Activated CD8-positive, alpha-beta memory T cell treated with anti-CD3 and anti-CD28 coated beads, Interleukin-2, amount 10 ng/mL, durations not matched to agents 7 days and 5 days (primary cell): Measurements from ENCODE around the gene KCNK6. TPM values are rescaled to one million over a fixed set of nuclear protein-coding genes. Genes with fewer than 3 reads are reported as not detected.

Experiments
- ATAC-seq: fragments of 150-1000 bp; cut with Tn5 transposase; one replicate; pipeline ENCODE4 v1.10.0; 2021; ENCODE audit warnings: moderate library complexity
- CTCF ChIA-PET: fragments of 350-600 bp; sonication (Branson Sonifier 250); formaldehyde crosslinking; loops from one replicate; lab custom pipeline; 2021; ENCODE audit warnings: antibody characterized with exemption; lab: Charles Lee
- DNase-seq: peaks from one replicate; pipeline ENCODE4 v3.0.0-alpha.2; 2020
- H3K27ac Mint-ChIP-seq: one replicate; pipeline ENCODE4 v1.8.0; 2021; ENCODE audit warnings: mild to moderate bottlenecking, mixed read lengths
- H3K27me3 Mint-ChIP-seq: one replicate; pipeline ENCODE4 v1.8.0; 2021; ENCODE audit warnings: mixed read lengths
- H3K36me3 Mint-ChIP-seq: one replicate; pipeline ENCODE4 v1.8.0; 2021; ENCODE audit warnings: mild to moderate bottlenecking, mixed read lengths
- H3K4me1 Mint-ChIP-seq: one replicate; pipeline ENCODE4 v1.8.0; 2021; ENCODE audit warnings: mixed read lengths
- H3K4me3 Mint-ChIP-seq: one replicate; pipeline ENCODE4 v1.8.0; 2021; ENCODE audit warnings: mild to moderate bottlenecking, moderate library complexity, mixed read lengths
- H3K9me3 Mint-ChIP-seq: one replicate; pipeline ENCODE4 v1.8.0; 2022; ENCODE audit warnings: low read depth, mixed read lengths
- total RNA-seq, 2 experiments: library from RNA; stranded (reverse); gene quantifications; one replicate each; pipeline ENCODE4 v1.2.3, GENCODE V29; 2021

KCNK6 gene
- total RNA-seq, 2 experiments from 2014 or later: 10.8 to 13.5 TPM

DNA sequence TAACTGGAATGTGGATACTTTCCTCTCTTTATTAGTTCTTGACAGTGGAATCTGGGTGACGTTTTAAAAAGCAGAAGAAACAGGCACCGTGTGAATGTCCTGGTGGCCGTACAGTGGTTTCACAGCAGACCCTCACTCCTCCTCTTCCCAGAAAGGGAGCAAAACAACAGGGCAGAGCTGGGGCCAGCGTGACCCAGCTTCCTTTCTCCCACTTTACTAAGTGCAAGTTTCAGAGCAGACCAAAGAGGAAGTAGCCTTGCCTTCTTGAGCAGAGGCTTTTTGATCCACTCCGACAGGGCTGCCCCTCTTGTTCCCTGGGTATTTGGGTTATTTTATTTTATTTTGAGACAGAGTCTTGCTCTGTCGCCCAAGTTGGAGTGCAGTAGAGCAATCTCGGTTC is 35.2 kb upstream of the KCNK6 start:
- no peaks in the 10 kb centered on the region for H3K9me3 Mint-ChIP-seq
- no peak overlapping the region for H3K4me3 Mint-ChIP-seq

DNA sequence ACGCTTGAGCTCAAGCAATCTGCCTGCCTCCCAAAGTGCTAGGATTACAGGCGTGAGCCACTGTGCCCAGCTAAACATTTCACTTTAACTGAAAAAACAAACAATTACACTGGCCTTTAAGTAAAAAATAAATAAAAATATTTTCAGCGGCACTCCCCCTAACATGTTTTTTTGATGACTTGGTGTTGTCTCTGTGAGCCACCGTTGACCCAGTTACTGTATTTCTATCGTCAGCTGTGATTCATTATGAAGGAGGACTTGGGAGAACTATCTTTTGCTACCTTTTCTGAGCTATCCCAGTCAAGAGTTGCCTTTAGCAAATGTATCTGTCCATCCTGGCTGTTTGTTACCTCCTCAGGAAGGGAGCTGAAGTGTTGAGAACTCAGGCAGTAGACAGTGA is 34.1 kb upstream of the KCNK6 start:
- no peaks in the 10 kb centered on the region for H3K36me3 Mint-ChIP-seq
- no peaks in the 10 kb centered on the region for H3K9me3 Mint-ChIP-seq
- no peak overlapping the region for H3K27ac Mint-ChIP-seq
- no peak for ATAC-seq
- no peak overlapping the region for H3K4me3 Mint-ChIP-seq
- DNase-seq: no peak
- H3K4me1 Mint-ChIP-seq: peaks cover 14% of the 10 kb centered on the region
- no peaks in the 10 kb centered on the region for H3K27me3 Mint-ChIP-seq
- CTCF ChIA-PET: interaction anchor here (1.1 to 1.2 kb wide), 2 partner anchors 35 to 89 kb away, joined by 3 read pairs; partner anchors contain the start of gene PSMD8

More for the DNA sequence above, 35.2 kb upstream of the KCNK6 start:
- DNase-seq (no peak), ATAC-seq (no peak)
- no peak overlapping the region for H3K27ac Mint-ChIP-seq
- CTCF ChIA-PET: interaction anchor here (1.2 kb wide), 1 partner anchor 41 kb away, joined by 3 read pairs; no protein-coding TSS in a partner anchor
- H3K27me3 Mint-ChIP-seq: no peaks in the 10 kb centered on the region
- H3K4me1 Mint-ChIP-seq: peaks cover 14% of the 10 kb centered on the region
- no peaks in the 10 kb centered on the region for H3K36me3 Mint-ChIP-seq

DNA sequence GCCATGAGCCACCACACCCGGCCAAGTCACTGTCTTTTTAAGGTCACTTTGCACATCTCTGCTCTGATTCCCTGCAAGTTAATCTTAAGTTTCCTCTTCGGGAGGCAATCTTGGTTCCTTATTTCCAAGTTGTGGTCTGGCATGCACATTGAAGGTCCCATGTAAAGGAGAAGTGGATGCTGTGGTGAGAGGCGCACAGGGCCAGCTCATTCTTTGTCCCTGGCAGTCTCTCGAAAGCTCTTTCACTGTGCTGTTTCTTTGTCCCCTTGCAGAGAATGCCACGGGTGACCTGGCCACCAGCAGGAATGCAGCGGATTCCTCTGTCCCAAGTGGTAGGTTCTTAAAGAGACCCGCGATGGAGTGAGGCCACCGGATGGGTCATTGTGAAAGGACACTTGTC is 32.0 kb upstream of the KCNK6 start:
- Mint-ChIP-seq H3K27me3 (no peaks in the 10 kb centered on the region), H3K4me3 (no peak overlapping the region), H3K27ac (no peak overlapping the region), H3K36me3 (no peaks in the 10 kb centered on the region), H3K9me3 (no peaks in the 10 kb centered on the region), H3K4me1 (peaks cover 4% of the 10 kb centered on the region)
- CTCF ChIA-PET: no interaction called here
- no peak for ATAC-seq
- DNase-seq: no peak

- ATAC-seq: no peak
- Mint-ChIP-seq H3K36me3 (no peaks in the 10 kb centered on the region), H3K27me3 (no peaks in the 10 kb centered on the region), H3K4me1 (peaks cover 4% of the 10 kb centered on the region), H3K27ac (no peak overlapping the region), H3K4me3 (no peak overlapping the region), H3K9me3 (no peaks in the 10 kb centered on the region)
- CTCF ChIA-PET: no interaction called here
- no peak for DNase-seq
Measured at GRCh38 chr19:38288123-38288855, 31.4 kb upstream of the KCNK6 start.

GRCh38 chr19:38289955-38290354 is 29.7 kb upstream of the KCNK6 start:
- DNase-seq (no peak), ATAC-seq (no peak)
- no peaks in the 10 kb centered on the region for H3K36me3 Mint-ChIP-seq
- no peaks in the 10 kb centered on the region for H3K4me1 Mint-ChIP-seq
- no peaks in the 10 kb centered on the region for H3K9me3 Mint-ChIP-seq
- no peak overlapping the region for H3K27ac Mint-ChIP-seq
- CTCF ChIA-PET: no interaction called here
- no peak overlapping the region for H3K4me3 Mint-ChIP-seq
- no peaks in the 10 kb centered on the region for H3K27me3 Mint-ChIP-seq

GRCh38 chr19:38290631-38291147 is 29.0 kb upstream of the KCNK6 start:
- Mint-ChIP-seq H3K9me3 (no peaks in the 10 kb centered on the region), H3K4me1 (no peaks in the 10 kb centered on the region), H3K4me3 (no peak overlapping the region), H3K27me3 (no peaks in the 10 kb centered on the region), H3K27ac (no peak overlapping the region), H3K36me3 (no peaks in the 10 kb centered on the region)
- DNase-seq (no peak), ATAC-seq (no peak)
- CTCF ChIA-PET: no interaction called here

DNA sequence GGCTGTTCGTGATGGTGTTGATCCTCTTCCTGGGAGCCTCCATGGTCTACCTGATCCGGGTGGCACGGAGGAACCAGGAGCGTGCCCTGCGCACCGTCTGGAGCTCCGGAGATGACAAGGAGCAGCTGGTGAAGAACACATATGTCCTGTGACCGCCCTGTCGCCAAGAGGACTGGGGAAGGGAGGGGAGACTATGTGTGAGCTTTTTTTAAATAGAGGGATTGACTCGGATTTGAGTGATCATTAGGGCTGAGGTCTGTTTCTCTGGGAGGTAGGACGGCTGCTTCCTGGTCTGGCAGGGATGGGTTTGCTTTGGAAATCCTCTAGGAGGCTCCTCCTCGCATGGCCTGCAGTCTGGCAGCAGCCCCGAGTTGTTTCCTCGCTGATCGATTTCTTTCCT is 27.8 kb upstream of the KCNK6 start:
- CTCF ChIA-PET: no interaction called here
- Mint-ChIP-seq H3K36me3 (no peaks in the 10 kb centered on the region), H3K27me3 (no peaks in the 10 kb centered on the region), H3K4me3 (no peak overlapping the region), H3K9me3 (no peaks in the 10 kb centered on the region), H3K27ac (no peak overlapping the region), H3K4me1 (no peaks in the 10 kb centered on the region)
- DNase-seq: no peak
- ATAC-seq: no peak

DNA sequence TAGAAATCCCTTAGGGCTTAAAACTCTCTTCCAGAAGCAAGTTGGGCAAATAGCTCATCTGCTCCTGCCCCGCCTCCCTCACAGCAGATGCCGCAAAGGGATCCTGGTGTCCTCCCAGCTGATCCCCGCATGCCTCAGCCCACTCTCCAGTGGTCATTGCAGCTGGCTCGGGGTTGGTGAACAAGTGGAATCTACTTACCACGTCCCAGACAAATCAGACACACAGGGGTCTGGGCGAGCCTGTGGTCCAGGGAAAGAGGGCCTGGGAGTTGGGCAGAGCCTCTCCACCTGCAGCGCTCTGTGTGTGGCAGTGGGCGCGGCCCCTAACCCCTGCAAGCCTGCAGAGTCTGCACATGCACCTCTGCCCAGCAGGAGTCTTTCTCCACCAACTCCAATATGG is 26.4 kb upstream of the KCNK6 start:
- ATAC-seq: no peak
- H3K9me3 Mint-ChIP-seq: no peaks in the 10 kb centered on the region
- no peaks in the 10 kb centered on the region for H3K27me3 Mint-ChIP-seq
- CTCF ChIA-PET: no interaction called here
- H3K36me3 Mint-ChIP-seq: no peaks in the 10 kb centered on the region
- no peak for DNase-seq
- H3K27ac Mint-ChIP-seq: no peak overlapping the region
- H3K4me3 Mint-ChIP-seq: no peak overlapping the region
- no peaks in the 10 kb centered on the region for H3K4me1 Mint-ChIP-seq

DNA sequence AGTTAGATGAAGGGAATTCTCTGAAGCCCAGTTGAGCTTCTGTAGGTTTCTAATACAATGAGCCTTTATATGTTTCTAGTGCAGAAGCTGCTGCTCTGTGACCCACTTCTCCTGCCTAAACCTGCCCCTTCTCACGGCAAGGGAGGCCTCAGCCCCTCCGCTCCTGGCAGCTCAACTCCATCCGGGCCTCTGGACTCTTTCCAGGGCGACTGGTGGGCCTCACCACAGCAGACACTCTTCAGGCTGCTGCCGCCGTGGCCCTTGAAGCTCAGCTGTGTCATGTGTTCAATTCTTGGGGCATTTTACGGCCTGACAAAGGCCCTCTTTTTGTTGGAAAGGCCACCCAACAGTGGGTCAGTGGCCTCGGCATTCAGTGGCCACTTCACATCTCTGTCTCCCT is 25.6 kb upstream of the KCNK6 start:
- Mint-ChIP-seq H3K4me3 (no peak overlapping the region), H3K27ac (no peak overlapping the region)

GRCh38 chr19:38298821-38299680 is 20.6 kb upstream of the KCNK6 start:
- Mint-ChIP-seq H3K9me3 (no peaks in the 10 kb centered on the region), H3K27me3 (no peaks in the 10 kb centered on the region), H3K4me1 (no peaks in the 10 kb centered on the region), H3K4me3 (no peak overlapping the region), H3K36me3 (no peaks in the 10 kb centered on the region), H3K27ac (no peak overlapping the region)
- ATAC-seq (no peak), DNase-seq (no peak)
- CTCF ChIA-PET: no interaction called here

More for the DNA sequence above, 25.6 kb upstream of the KCNK6 start:
- Mint-ChIP-seq H3K27me3 (no peaks in the 10 kb centered on the region), H3K36me3 (no peaks in the 10 kb centered on the region), H3K4me1 (no peaks in the 10 kb centered on the region), H3K9me3 (no peaks in the 10 kb centered on the region)
- ATAC-seq (no peak), DNase-seq (no peak)
- CTCF ChIA-PET: interaction anchor here (1.0 kb wide), 1 partner anchor 392 kb away, joined by 3 read pairs; no protein-coding TSS in a partner anchor

- H3K36me3 Mint-ChIP-seq: peaks cover 6% of the 10 kb centered on the region
- ATAC-seq (no peak), DNase-seq (no peak)
- H3K4me3 Mint-ChIP-seq: no peak within 1 kb of the TSS
- no peaks in the 10 kb centered on the region for H3K9me3 Mint-ChIP-seq
- no peak within 1 kb of the TSS for H3K27ac Mint-ChIP-seq
- no peaks in the 10 kb centered on the region for H3K4me1 Mint-ChIP-seq
- CTCF ChIA-PET: interaction anchor here (1.2 kb wide), 1 partner anchor 161 kb away, joined by 3 read pairs; no protein-coding TSS in a partner anchor
- H3K27me3 Mint-ChIP-seq: no peaks in the 10 kb centered on the region
Measured at GRCh38 chr19:38303517-38304351, 15.9 kb upstream of the KCNK6 start, which contains the start of gene C19orf33. TSS of gene C19orf33 (plus strand) at chr19:38304251. CDS start at chr19:38304262, 11 bp downstream.

GRCh38 chr19:38304352-38304865 is 15.2 kb upstream of the KCNK6 start:
- no peak overlapping the region for H3K4me3 Mint-ChIP-seq
- DNase-seq (no peak), ATAC-seq (no peak)
- CTCF ChIA-PET: no interaction called here
- peaks cover 6% of the 10 kb centered on the region for H3K36me3 Mint-ChIP-seq
- H3K9me3 Mint-ChIP-seq: no peaks in the 10 kb centered on the region
- H3K27me3 Mint-ChIP-seq: no peaks in the 10 kb centered on the region
- no peak overlapping the region for H3K27ac Mint-ChIP-seq
- H3K4me1 Mint-ChIP-seq: no peaks in the 10 kb centered on the region
